Endometrial microvascular endothelial cells (primary cell): ENCODE data around the gene PANK4. TPM values are rescaled to one million over a fixed set of nuclear protein-coding genes. Genes with fewer than 3 reads are reported as not detected.

Source experiments
- in situ Hi-C: cut with HindIII; loops from 2 replicates; pipeline ENCODE4 v1.10.0; 2017; ENCODE audit warnings: low sequenced_read_pairs, low pct_unique_long_range_greater_than_20kb; ENCODE audit errors: inconsistent ontology term
- total RNA-seq: library from RNA; depleted of rRNA; stranded (reverse); fragments of >200 nt; gene quantifications from one replicate; pipeline ENCODE4 v1.2.3, GENCODE V29; 2015; ENCODE audit errors: inconsistent ontology term

Gene PANK4
- total RNA-seq, 1 donor from 2014 or later, result 35.4 TPM

GRCh38 chr1:2473198-2473597 lies 53.2 kb downstream of the PANK4 start:
- in situ Hi-C loops, result no loop called here

- in situ Hi-C loops, result no loop called here
Observed at GRCh38 chr1:2472561-2473177, 53.7 kb downstream of the PANK4 start.

GRCh38 chr1:2472109-2472508 lies 54.3 kb downstream of the PANK4 start:
- in situ Hi-C loops, result no loop called here

GRCh38 chr1:2471587-2472001 lies 54.8 kb downstream of the PANK4 start:
- in situ Hi-C loops, result no loop called here

GRCh38 chr1:2471159-2471471 lies 55.3 kb downstream of the PANK4 start:
- in situ Hi-C loops, result no loop called here

- in situ Hi-C loops, result no loop called here
Observed at GRCh38 chr1:2470290-2471158, 55.9 kb downstream of the PANK4 start.

- in situ Hi-C loops, result no loop called here
Observed at GRCh38 chr1:2469103-2469940, 57.1 kb downstream of the PANK4 start.

- in situ Hi-C loops, result no loop called here
Observed at GRCh38 chr1:2468540-2468939, 57.9 kb downstream of the PANK4 start.

GRCh38 chr1:2468041-2468472 lies 58.3 kb downstream of the PANK4 start:
- in situ Hi-C loops, result no loop called here

- in situ Hi-C loops, result no loop called here
Observed at GRCh38 chr1:2466958-2467554, 59.3 kb downstream of the PANK4 start.

GRCh38 chr1:2466270-2466665 lies 60.1 kb downstream of the PANK4 start:
- in situ Hi-C loops, result no loop called here

GRCh38 chr1:2465371-2466269 lies 60.8 kb downstream of the PANK4 start:
- in situ Hi-C loops, result no loop called here

- in situ Hi-C loops, result no loop called here
Observed at GRCh38 chr1:2463396-2463795, 63.0 kb downstream of the PANK4 start.

- in situ Hi-C loops, result no loop called here
Observed at GRCh38 chr1:2462819-2463218, 63.6 kb downstream of the PANK4 start.

- in situ Hi-C loops, result no loop called here
Observed at GRCh38 chr1:2460996-2461751, 65.2 kb downstream of the PANK4 start.

GRCh38 chr1:2460203-2460602 lies 66.2 kb downstream of the PANK4 start:
- in situ Hi-C loops, result no loop called here

- in situ Hi-C loops, result no loop called here
Observed at GRCh38 chr1:2459757-2460156, 66.6 kb downstream of the PANK4 start.
